ENCODE measurements around the gene PAPPA. TPM values are rescaled to one million over a fixed set of nuclear protein-coding genes. Genes with fewer than 3 reads are reported as not detected.

The PAPPA gene
- total RNA-seq, 2 donors from 2014 or later, result 0.26 to 0.35 TPM

DNA sequence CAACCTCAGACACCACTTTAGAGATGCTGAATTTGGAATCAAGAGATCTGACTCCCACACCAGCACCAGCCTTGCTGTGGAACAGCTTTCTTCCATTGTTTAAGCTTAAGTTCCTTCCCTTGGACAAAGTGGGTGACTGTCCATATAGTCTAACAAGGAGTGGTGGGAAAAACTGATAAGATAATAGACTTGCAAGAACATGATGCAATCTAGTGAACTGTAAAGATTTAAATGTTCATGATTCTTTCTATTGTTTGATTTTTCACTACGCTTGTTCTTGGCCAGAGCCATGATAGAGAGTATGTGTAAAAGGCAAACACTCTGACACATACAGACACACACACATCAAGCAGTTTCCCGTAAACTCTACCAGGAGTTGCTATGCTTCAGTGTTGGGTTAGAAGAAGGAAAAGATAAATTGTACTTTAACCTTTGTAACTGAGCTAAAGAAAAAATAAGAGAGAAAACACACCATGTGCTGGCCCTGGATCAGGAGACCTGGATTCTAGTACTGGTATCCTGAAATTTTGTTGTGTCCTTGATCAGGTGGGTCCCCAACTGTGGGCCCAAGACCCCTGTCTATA lies 94.3 kb downstream of the PAPPA start:
- no peaks in the 10 kb centered on the region for H3K4me1 Mint-ChIP-seq
- peaks cover 2% of the 10 kb centered on the region for H3K9me3 Mint-ChIP-seq
- H3K36me3 Mint-ChIP-seq (ENCODE audit: low read depth), result no peaks in the 10 kb centered on the region
- no peak overlapping the region for H3K27ac Mint-ChIP-seq
- H3K27me3 Mint-ChIP-seq, result peaks cover 3% of the 10 kb centered on the region
- ATAC-seq (replicated peaks), result no peak
- H3K4me3 Mint-ChIP-seq, result no peak overlapping the region

DNA sequence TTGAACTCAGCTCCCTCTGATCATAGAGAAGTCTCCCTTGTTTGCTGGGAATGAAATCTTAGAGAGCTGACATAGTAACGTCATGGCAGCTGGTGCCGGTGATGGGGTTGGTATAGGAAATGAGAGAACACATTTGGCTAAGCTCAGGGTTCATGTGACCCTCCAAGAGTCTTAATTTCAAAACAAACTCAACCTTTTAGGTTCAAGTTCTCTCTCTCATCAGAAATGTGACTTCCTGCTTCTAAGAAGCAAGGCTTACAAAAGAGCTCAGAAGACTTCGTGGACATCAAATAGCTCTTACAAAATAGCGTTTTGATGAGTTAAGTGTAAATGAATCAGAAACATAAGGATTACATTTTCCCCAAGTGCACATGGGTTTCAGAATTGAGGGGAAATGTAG lies 97.3 kb downstream of the PAPPA start:
- Mint-ChIP-seq H3K4me1 (no peaks in the 10 kb centered on the region), H3K27me3 (no peaks in the 10 kb centered on the region), H3K36me3 (ENCODE audit: low read depth) (no peaks in the 10 kb centered on the region), H3K9me3 (peaks cover 6% of the 10 kb centered on the region), H3K27ac (no peak overlapping the region), H3K4me3 (no peak overlapping the region)
- no peak for ATAC-seq (replicated peaks)

DNA sequence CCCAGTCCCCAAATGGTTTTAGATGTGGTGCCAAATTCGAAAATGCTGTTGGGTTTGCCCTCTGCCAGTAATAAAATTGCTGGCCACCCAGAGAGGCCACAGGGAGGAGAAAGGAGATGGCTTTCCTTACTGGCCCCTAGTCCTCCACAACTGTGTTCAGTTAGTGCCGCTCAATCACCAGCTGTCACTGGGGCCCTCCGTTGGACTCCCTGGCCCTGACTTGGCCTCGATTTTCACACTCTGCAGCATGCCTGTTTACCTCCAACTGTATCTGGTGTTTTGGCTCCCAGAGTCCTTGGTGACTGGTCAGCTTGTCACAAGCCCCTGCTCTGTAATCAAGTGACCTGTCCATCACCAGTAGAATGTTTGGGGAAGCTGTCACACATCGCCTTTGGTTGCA lies 97.8 kb downstream of the PAPPA start:
- Mint-ChIP-seq H3K4me1 (no peaks in the 10 kb centered on the region), H3K36me3 (ENCODE audit: low read depth) (no peaks in the 10 kb centered on the region), H3K4me3 (no peak overlapping the region), H3K9me3 (peaks cover 6% of the 10 kb centered on the region), H3K27ac (no peak overlapping the region), H3K27me3 (no peaks in the 10 kb centered on the region)
- ATAC-seq (replicated peaks), result no peak

DNA sequence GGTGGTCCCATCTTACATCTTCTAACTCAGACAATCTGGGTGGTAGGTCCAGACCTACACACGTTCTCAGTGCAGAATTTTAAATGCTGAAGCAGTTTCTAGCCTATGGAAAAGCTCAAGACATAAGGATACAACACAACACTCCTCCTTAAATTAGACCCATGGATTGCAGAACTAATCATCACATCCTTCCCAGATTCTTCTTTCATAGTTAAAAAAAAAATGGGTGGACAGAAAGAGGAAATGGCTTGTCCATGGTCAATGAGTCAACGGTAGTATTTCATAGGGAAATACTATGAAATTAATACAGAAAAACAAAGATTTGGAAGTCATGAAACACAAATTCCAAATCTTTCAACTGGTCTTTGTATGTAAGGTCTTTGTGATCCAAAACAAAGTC lies 106.9 kb downstream of the PAPPA start:
- ATAC-seq (replicated peaks), result no peak
- H3K27me3 Mint-ChIP-seq, result peaks cover 3% of the 10 kb centered on the region
- no peaks in the 10 kb centered on the region for H3K9me3 Mint-ChIP-seq
- H3K4me1 Mint-ChIP-seq, result no peaks in the 10 kb centered on the region
- no peak overlapping the region for H3K27ac Mint-ChIP-seq
- H3K36me3 Mint-ChIP-seq (ENCODE audit: low read depth), result no peaks in the 10 kb centered on the region
- no peak overlapping the region for H3K4me3 Mint-ChIP-seq

DNA sequence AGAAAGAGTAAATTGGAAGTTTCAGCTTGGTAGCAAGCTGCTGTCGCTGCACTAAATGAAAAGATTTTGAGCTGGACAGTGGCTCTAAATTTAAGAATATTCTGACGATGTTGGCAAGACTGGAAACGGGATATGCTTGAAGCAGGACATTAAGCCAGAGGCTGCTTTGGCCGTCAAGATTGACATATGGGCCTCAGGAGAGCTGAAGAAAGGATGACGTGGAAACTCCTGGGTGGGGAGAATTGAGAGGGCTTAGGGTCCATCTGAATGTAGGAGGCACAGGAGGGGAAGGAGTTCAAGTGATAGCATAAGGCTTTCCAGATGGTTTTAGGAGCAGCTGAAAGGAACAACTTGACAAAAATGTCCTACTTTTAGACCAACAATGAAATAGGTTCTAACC lies 108.9 kb downstream of the PAPPA start:
- ATAC-seq (replicated peaks), result no peak
- Mint-ChIP-seq H3K27me3 (peaks cover 3% of the 10 kb centered on the region), H3K27ac (no peak overlapping the region), H3K4me3 (no peak overlapping the region), H3K36me3 (ENCODE audit: low read depth) (no peaks in the 10 kb centered on the region), H3K9me3 (no peaks in the 10 kb centered on the region), H3K4me1 (no peaks in the 10 kb centered on the region)

DNA sequence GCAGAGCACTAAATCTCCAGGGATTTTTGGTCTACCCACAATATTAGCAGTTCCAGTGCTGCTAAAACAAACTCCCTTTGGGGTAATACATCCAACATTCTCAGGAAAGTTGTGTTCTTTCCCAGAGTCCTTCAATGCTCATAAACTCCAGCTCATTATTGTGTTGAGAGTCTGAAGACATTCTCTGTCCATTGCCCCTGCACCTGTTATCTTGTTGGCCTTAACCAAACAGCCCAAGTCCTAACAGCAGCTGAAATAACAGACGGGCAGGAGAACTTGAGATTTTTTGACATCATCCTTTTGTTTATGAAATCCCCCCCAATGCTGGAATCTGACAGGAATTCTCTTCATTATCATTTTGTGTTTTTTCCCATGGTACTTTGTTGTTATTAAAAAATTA lies 110.8 kb downstream of the PAPPA start:
- H3K36me3 Mint-ChIP-seq (ENCODE audit: low read depth), result no peaks in the 10 kb centered on the region
- no peaks in the 10 kb centered on the region for H3K9me3 Mint-ChIP-seq
- ATAC-seq (replicated peaks), result no peak
- no peak overlapping the region for H3K27ac Mint-ChIP-seq
- no peak overlapping the region for H3K4me3 Mint-ChIP-seq
- H3K4me1 Mint-ChIP-seq, result no peaks in the 10 kb centered on the region
- peaks cover 3% of the 10 kb centered on the region for H3K27me3 Mint-ChIP-seq

DNA sequence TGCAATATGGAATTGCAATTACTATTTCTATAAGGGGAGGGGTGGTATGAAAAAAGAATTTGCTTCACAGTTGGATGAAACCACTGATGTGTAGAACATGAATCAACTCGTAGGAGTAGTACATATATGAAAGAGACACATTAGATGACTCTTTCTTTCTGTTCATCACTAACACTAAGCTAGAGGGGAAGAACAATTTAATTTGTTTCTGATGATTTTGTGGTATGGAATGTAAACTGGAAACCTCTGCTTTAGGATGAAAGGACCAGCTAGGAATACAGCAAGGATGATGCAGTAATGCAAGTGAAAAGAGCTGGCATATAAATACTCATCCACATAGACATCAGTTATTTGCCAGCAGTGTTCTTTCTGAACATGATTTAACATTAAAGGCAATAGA lies 113.4 kb downstream of the PAPPA start:
- ATAC-seq (replicated peaks), result no peak
- Mint-ChIP-seq H3K4me1 (no peaks in the 10 kb centered on the region), H3K27me3 (peaks cover 6% of the 10 kb centered on the region), H3K27ac (no peak overlapping the region), H3K9me3 (peaks cover 4% of the 10 kb centered on the region), H3K36me3 (ENCODE audit: low read depth) (no peaks in the 10 kb centered on the region), H3K4me3 (no peak overlapping the region)

DNA sequence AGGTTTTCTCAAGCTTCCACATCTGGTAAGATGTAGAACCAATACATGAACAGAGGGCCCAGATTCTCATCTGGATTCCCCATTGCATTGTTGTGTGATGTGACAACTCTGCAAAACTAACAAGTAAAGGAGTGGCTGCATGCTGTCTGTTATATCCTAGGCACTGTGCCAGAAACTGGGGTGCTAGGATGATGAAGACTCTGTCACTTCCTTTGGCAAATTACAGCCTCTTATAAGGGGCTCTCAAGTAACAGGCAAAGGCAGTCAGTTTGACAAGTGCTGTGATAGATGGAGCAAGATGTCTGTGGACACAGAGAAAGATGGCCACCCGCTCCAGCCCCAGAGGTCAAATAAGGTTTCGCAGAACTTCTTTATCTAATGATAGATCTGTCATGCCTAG lies 115.7 kb downstream of the PAPPA start:
- peaks cover 4% of the 10 kb centered on the region for H3K9me3 Mint-ChIP-seq
- no peak overlapping the region for H3K27ac Mint-ChIP-seq
- no peaks in the 10 kb centered on the region for H3K36me3 Mint-ChIP-seq (ENCODE audit: low read depth)
- peaks cover 4% of the 10 kb centered on the region for H3K27me3 Mint-ChIP-seq
- H3K4me1 Mint-ChIP-seq, result no peaks in the 10 kb centered on the region
- H3K4me3 Mint-ChIP-seq, result no peak overlapping the region
- no peak for ATAC-seq (replicated peaks)

DNA sequence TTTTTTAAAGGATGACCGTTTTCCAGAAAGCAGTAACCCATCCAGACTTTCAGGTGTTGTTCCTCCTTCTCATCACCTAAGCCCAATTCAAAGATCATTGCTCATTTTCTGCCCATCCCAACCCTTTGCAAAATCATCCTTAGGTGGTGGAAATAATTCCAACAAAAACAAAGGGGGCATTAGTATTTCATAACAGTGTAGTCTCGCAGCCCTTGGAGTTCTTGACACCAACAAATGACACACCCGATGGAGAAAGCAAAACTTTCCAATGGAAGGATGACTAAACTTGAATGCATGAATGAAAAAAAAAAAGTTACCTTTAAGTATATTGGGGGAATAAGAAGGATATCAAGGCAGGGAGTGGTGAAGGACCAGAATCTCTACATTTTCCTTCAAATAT lies 117.0 kb downstream of the PAPPA start:
- Mint-ChIP-seq H3K4me3 (no peak overlapping the region), H3K36me3 (ENCODE audit: low read depth) (no peaks in the 10 kb centered on the region), H3K27ac (no peak overlapping the region), H3K4me1 (no peaks in the 10 kb centered on the region), H3K27me3 (peaks cover 7% of the 10 kb centered on the region), H3K9me3 (peaks cover 4% of the 10 kb centered on the region)
- ATAC-seq (replicated peaks), result no peak

DNA sequence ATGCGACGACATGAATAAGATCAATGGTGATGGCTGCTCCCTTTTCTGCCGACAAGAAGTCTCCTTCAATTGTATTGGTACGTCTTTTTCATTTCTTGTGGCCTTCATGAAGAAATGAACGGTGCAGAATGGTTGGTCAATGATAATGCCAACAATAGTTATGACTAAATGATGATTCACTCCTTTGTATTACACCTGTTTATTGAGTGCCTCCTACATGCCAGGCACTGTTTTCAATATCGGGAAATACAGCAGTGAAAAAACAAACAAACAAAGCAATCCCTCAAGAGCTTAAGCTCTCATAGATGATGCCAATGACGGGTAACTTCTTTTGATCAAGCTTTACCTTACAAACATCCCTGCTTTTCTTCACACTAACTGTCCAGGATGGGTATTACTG lies 117.7 kb downstream of the PAPPA start:
- Mint-ChIP-seq H3K4me3 (no peak overlapping the region), H3K9me3 (peaks cover 4% of the 10 kb centered on the region), H3K36me3 (ENCODE audit: low read depth) (no peaks in the 10 kb centered on the region), H3K4me1 (no peaks in the 10 kb centered on the region), H3K27me3 (peaks cover 12% of the 10 kb centered on the region), H3K27ac (no peak overlapping the region)
- ATAC-seq (replicated peaks), result no peak

DNA sequence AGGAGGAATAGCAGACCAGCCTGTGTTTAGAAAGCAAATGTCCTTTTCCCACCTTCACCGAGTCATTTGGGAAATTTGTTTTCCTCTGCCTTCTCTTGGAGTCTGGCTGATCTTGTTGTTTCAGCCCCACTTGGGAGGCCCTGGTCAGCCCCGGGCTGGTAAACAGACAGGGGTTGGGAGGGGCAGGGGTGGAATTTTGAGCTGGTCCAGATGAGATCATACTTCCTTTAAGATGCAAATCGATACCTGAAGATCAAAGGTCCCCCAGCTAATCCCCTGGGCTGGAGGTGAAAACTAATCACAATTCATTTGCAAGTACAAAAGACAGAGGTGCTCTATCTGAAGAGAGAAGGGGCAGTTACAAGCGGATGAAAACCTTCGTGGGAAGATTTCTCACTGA lies 118.4 kb downstream of the PAPPA start:
- H3K9me3 Mint-ChIP-seq, result peaks cover 4% of the 10 kb centered on the region
- H3K27me3 Mint-ChIP-seq, result peaks cover 17% of the 10 kb centered on the region
- H3K4me3 Mint-ChIP-seq, result no peak overlapping the region
- ATAC-seq (replicated peaks), result no peak
- no peaks in the 10 kb centered on the region for H3K36me3 Mint-ChIP-seq (ENCODE audit: low read depth)
- H3K4me1 Mint-ChIP-seq, result no peaks in the 10 kb centered on the region
- no peak overlapping the region for H3K27ac Mint-ChIP-seq

DNA sequence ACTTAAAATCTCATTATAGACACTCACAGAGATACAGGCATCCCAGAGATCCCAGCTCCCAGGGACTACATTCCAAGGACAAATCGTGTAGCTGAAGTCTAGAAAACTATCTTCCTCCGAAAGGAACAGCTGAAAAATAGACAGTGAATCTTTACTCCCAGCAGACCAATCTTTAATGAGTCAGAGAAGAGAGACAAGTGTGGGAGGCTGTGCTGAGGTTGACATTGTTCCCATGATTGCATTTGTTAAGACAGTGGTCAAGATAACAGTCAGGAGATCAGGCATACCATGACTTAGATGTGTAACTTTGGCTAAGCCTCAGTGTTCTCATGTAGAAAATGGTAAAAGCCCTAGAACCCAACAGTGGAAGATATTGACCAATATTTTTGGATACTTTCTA lies 120.7 kb downstream of the PAPPA start:
- Mint-ChIP-seq H3K27ac (no peak overlapping the region), H3K4me3 (no peak overlapping the region), H3K4me1 (no peaks in the 10 kb centered on the region), H3K9me3 (peaks cover 4% of the 10 kb centered on the region), H3K36me3 (ENCODE audit: low read depth) (no peaks in the 10 kb centered on the region), H3K27me3 (peaks cover 20% of the 10 kb centered on the region)
- no peak for ATAC-seq (replicated peaks)

DNA sequence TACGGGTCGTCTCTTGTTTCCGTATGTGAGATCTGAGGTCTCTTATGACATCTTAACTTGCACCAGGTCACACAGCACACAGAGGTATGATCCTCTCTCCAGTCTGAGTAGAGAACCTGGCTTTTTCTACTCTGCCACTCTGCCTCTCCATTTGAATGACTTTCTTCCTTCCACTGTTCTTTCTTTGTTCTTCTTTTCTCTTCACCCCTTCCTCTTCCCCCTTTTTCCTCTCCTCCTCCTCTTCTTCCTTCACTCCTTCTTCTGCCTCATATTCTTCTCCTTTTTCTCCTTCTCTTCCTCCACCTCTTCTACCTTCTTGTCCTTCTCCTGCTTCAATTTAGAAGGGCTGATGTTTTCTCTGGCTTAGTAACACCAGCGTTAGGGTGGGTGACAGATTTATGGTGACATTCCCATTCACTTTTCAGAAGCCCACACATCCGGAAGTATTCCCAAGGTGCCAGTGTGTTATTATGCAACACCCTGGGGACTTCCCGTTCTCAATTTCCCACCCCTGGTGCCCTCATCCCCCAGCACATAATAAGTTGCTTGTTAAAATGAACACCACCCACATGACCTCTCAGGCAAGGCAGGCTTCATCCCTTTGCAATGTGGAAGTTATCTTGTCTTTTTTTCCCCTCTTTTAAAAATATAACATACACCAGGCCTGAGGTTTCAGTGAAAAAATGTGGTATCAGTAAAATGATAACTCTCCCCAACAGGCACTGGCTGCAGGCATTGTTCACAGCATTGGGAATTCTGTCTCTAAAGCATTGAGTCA lies 122.0 kb downstream of the PAPPA start:
- Mint-ChIP-seq H3K36me3 (ENCODE audit: low read depth) (no peaks in the 10 kb centered on the region), H3K4me1 (no peaks in the 10 kb centered on the region), H3K27ac (no peak overlapping the region), H3K4me3 (no peak overlapping the region), H3K9me3 (peaks cover 4% of the 10 kb centered on the region), H3K27me3 (peaks cover 20% of the 10 kb centered on the region)
- ATAC-seq (replicated peaks), result no peak

DNA sequence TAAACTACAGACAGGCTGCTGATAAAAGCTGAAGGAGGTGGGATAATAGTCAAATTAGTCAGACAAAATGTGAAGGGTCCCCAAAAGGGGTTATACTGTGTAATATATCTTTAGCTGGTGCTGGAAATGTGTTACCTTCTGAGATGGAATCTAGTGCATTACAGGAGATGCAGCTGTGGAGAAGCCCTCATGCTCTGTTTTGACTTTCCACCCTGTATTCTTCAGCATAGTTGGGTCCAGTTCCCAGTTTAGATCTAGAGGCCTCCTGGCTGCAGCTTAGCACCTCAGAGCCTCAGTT lies 122.6 kb downstream of the PAPPA start:
- ATAC-seq (replicated peaks), result no peak
- peaks cover 3% of the 10 kb centered on the region for H3K9me3 Mint-ChIP-seq
- H3K36me3 Mint-ChIP-seq (ENCODE audit: low read depth), result no peaks in the 10 kb centered on the region
- H3K4me3 Mint-ChIP-seq, result no peak overlapping the region
- H3K27ac Mint-ChIP-seq, result no peak overlapping the region
- no peaks in the 10 kb centered on the region for H3K4me1 Mint-ChIP-seq
- peaks cover 19% of the 10 kb centered on the region for H3K27me3 Mint-ChIP-seq

DNA sequence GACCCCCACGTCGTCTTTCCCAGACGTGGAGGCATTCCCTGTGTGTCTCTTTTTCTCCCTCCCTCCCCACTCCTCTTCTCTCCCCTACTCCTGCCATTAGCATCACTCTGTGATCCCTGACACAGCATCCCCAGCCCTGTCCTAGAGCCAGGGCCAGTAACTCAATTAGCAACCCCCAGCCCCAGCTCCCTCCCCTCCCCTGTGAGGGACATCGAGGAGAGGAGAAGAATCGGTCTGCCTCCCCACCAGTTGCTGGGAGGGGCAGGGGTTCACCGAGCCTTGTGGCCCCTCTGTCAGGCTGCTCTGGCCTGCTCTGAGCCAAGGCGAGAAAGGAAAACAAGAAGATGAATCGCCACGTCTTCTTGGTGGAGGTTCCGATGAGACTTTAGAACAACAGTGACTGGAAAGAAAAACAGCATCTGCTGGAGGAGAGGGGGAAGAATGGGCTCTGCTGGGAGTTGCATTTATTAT lies 123.1 kb downstream of the PAPPA start:
- H3K9me3 Mint-ChIP-seq, result no peaks in the 10 kb centered on the region
- H3K27me3 Mint-ChIP-seq, result peaks cover 17% of the 10 kb centered on the region
- no peaks in the 10 kb centered on the region for H3K36me3 Mint-ChIP-seq (ENCODE audit: low read depth)
- no peak overlapping the region for H3K27ac Mint-ChIP-seq
- ATAC-seq (replicated peaks), result no peak
- H3K4me1 Mint-ChIP-seq, result no peaks in the 10 kb centered on the region
- H3K4me3 Mint-ChIP-seq, result no peak overlapping the region
